ENCODE data around the gene SLC46A1. TPM values are rescaled to one million over a fixed set of nuclear protein-coding genes. Genes with fewer than 3 reads are reported as not detected.

SLC46A1 gene
- total and polyA plus RNA-seq, 2 donors: 7.4 to 11.2 TPM

GRCh38 chr17:28415886-28416285 is 9.9 kb upstream of the SLC46A1 start:
- Histone ChIP-seq H3K27ac (ENCODE audit: low read depth) (no peak overlapping the region), H3K4me3 (ENCODE audit: low read depth, low read length) (no peak overlapping the region), H3K4me1 (ENCODE audit: insufficient read depth) (no peaks in the 10 kb centered on the region), H3K36me3 (ENCODE audit: insufficient read depth) (no peaks in the 10 kb centered on the region)
- no peak for DNase-seq (ENCODE audit: extremely low spot score)
- WGBS: 90% methylated on average over 3 of the region's 3 CpGs

- no peak for DNase-seq (ENCODE audit: extremely low spot score)
Measured at GRCh38 chr17:28413804-28414203, 7.8 kb upstream of the SLC46A1 start.

GRCh38 chr17:28412099-28412498 is 6.1 kb upstream of the SLC46A1 start:
- Histone ChIP-seq H3K36me3 (ENCODE audit: insufficient read depth) (no peaks in the 10 kb centered on the region), H3K27ac (ENCODE audit: low read depth) (no peak overlapping the region), H3K4me1 (ENCODE audit: insufficient read depth) (no peaks in the 10 kb centered on the region), H3K4me3 (ENCODE audit: low read depth, low read length) (no peak overlapping the region)
- DNase-seq (ENCODE audit: extremely low spot score): no peak
- 74% methylated on average over 3 of the region's 3 CpGs for WGBS

More at GRCh38 chr17:28413804-28414203, 7.8 kb upstream of the SLC46A1 start:
- no peaks in the 10 kb centered on the region for H3K4me1 ChIP-seq (ENCODE audit: insufficient read depth)
- no peak overlapping the region for H3K4me3 ChIP-seq (ENCODE audit: low read depth, low read length)
- no peak overlapping the region for H3K27ac ChIP-seq (ENCODE audit: low read depth)
- WGBS: 59% methylated on average over 7 of the region's 7 CpGs
- no peaks in the 10 kb centered on the region for H3K36me3 ChIP-seq (ENCODE audit: insufficient read depth)

- no peaks in the 10 kb centered on the region for H3K36me3 ChIP-seq (ENCODE audit: insufficient read depth)
- no peak overlapping the region for H3K4me3 ChIP-seq (ENCODE audit: low read depth, low read length)
- H3K27ac ChIP-seq (ENCODE audit: low read depth): no peak overlapping the region
- no peaks in the 10 kb centered on the region for H3K4me1 ChIP-seq (ENCODE audit: insufficient read depth)
- 87% methylated on average over 1 of the region's 1 CpG for WGBS
- DNase-seq (ENCODE audit: extremely low spot score): no peak
Measured at GRCh38 chr17:28407974-28408306, 1.9 kb upstream of the SLC46A1 start.

GRCh38 chr17:28407130-28407973 is 1.3 kb upstream of the SLC46A1 start:
- Histone ChIP-seq H3K27ac (ENCODE audit: low read depth) (no peak overlapping the region), H3K36me3 (ENCODE audit: insufficient read depth) (no peaks in the 10 kb centered on the region), H3K4me3 (ENCODE audit: low read depth, low read length) (no peak overlapping the region), H3K4me1 (ENCODE audit: insufficient read depth) (no peaks in the 10 kb centered on the region)
- DNase-seq (ENCODE audit: extremely low spot score): peak; percentile 70
- 77% methylated on average over 5 of the region's 5 CpGs for WGBS

GRCh38 chr17:28406473-28406814 is 432 bp upstream of the SLC46A1 start:
- no peak for DNase-seq (ENCODE audit: extremely low spot score)
- Histone ChIP-seq H3K4me3 (ENCODE audit: low read depth, low read length) (peak overlapping the region; percentile 79), H3K27ac (ENCODE audit: low read depth) (no peak overlapping the region), H3K36me3 (ENCODE audit: insufficient read depth) (no peaks in the 10 kb centered on the region), H3K4me1 (ENCODE audit: insufficient read depth) (no peaks in the 10 kb centered on the region)
- 21% methylated on average over 9 of the region's 9 CpGs for WGBS

GRCh38 chr17:28404812-28405570 is 1.0 kb downstream of the SLC46A1 start:
- no peak for DNase-seq (ENCODE audit: extremely low spot score)
- no peaks in the 10 kb centered on the region for H3K36me3 ChIP-seq (ENCODE audit: insufficient read depth)
- 48% methylated on average over 33 of the region's 33 CpGs for WGBS
- H3K4me1 ChIP-seq (ENCODE audit: insufficient read depth): no peaks in the 10 kb centered on the region
- H3K4me3 ChIP-seq (ENCODE audit: low read depth, low read length): peak overlapping the region; percentile 79
- no peak overlapping the region for H3K27ac ChIP-seq (ENCODE audit: low read depth)

GRCh38 chr17:28404461-28404811 is 1.6 kb downstream of the SLC46A1 start:
- DNase-seq (ENCODE audit: extremely low spot score): no peak
- Histone ChIP-seq H3K27ac (ENCODE audit: low read depth) (no peak overlapping the region), H3K36me3 (ENCODE audit: insufficient read depth) (no peaks in the 10 kb centered on the region), H3K4me1 (ENCODE audit: insufficient read depth) (no peaks in the 10 kb centered on the region), H3K4me3 (ENCODE audit: low read depth, low read length) (no peak overlapping the region)
- 94% methylated on average over 5 of the region's 5 CpGs for WGBS

GRCh38 chr17:28404007-28404406 is 2.0 kb downstream of the SLC46A1 start:
- H3K4me3 ChIP-seq (ENCODE audit: low read depth, low read length): no peak overlapping the region
- no peak overlapping the region for H3K27ac ChIP-seq (ENCODE audit: low read depth)
- no peaks in the 10 kb centered on the region for H3K4me1 ChIP-seq (ENCODE audit: insufficient read depth)
- WGBS: 79% methylated on average over 2 of the region's 2 CpGs
- DNase-seq (ENCODE audit: extremely low spot score): no peak
- H3K36me3 ChIP-seq (ENCODE audit: insufficient read depth): no peaks in the 10 kb centered on the region

- H3K36me3 ChIP-seq (ENCODE audit: insufficient read depth): no peaks in the 10 kb centered on the region
- DNase-seq (ENCODE audit: extremely low spot score): no peak
- 85% methylated on average over 6 of the region's 6 CpGs for WGBS
- H3K4me1 ChIP-seq (ENCODE audit: insufficient read depth): no peaks in the 10 kb centered on the region
- no peak overlapping the region for H3K4me3 ChIP-seq (ENCODE audit: low read depth, low read length)
- no peak overlapping the region for H3K27ac ChIP-seq (ENCODE audit: low read depth)
Measured at GRCh38 chr17:28402844-28403243, 3.2 kb downstream of the SLC46A1 start.

GRCh38 chr17:28402224-28402630 is 3.8 kb downstream of the SLC46A1 start:
- 43% methylated on average over 3 of the region's 3 CpGs for WGBS
- Histone ChIP-seq H3K4me3 (ENCODE audit: low read depth, low read length) (no peak overlapping the region), H3K4me1 (ENCODE audit: insufficient read depth) (no peaks in the 10 kb centered on the region), H3K27ac (ENCODE audit: low read depth) (no peak overlapping the region), H3K36me3 (ENCODE audit: insufficient read depth) (no peaks in the 10 kb centered on the region)
- DNase-seq (ENCODE audit: extremely low spot score): no peak

GRCh38 chr17:28399808-28400207 is 6.2 kb downstream of the SLC46A1 start:
- H3K36me3 ChIP-seq (ENCODE audit: insufficient read depth): no peaks in the 10 kb centered on the region

GRCh38 chr17:28398280-28398981 is 7.6 kb downstream of the SLC46A1 start:
- H3K4me3 ChIP-seq (ENCODE audit: low read depth, low read length): no peak overlapping the region
- no peak for DNase-seq (ENCODE audit: extremely low spot score)
- H3K4me1 ChIP-seq (ENCODE audit: insufficient read depth): no peaks in the 10 kb centered on the region
- no peaks in the 10 kb centered on the region for H3K36me3 ChIP-seq (ENCODE audit: insufficient read depth)
- 69% methylated on average over 6 of the region's 6 CpGs for WGBS
- no peak overlapping the region for H3K27ac ChIP-seq (ENCODE audit: low read depth)

More at GRCh38 chr17:28399808-28400207, 6.2 kb downstream of the SLC46A1 start:
- no peak overlapping the region for H3K4me3 ChIP-seq (ENCODE audit: low read depth, low read length)
- DNase-seq (ENCODE audit: extremely low spot score): no peak
- no peak overlapping the region for H3K27ac ChIP-seq (ENCODE audit: low read depth)
- H3K4me1 ChIP-seq (ENCODE audit: insufficient read depth): no peaks in the 10 kb centered on the region
- WGBS: 96% methylated on average over 4 of the region's 4 CpGs
